Measurements from ENCODE around the gene NT5DC2.

Gene NT5DC2

GRCh38 chr3:52524752-52525679, 8.6 kb downstream of the NT5DC2 start:
- DNase-seq = no peak

GRCh38 chr3:52524258-52524751, 9.4 kb downstream of the NT5DC2 start:
- DNase-seq = no peak

- DNase-seq = no peak
Measured at GRCh38 chr3:52523386-52524257, 10.0 kb downstream of the NT5DC2 start.

GRCh38 chr3:52522651-52523251, 10.9 kb downstream of the NT5DC2 start:
- no peak for DNase-seq

GRCh38 chr3:52521881-52522650, 11.6 kb downstream of the NT5DC2 start:
- DNase-seq = no peak

- no peak for DNase-seq
Measured at GRCh38 chr3:52521488-52521824, 12.2 kb downstream of the NT5DC2 start.

GRCh38 chr3:52520716-52521487, 12.8 kb downstream of the NT5DC2 start:
- no peak for DNase-seq

GRCh38 chr3:52520141-52520667, 13.5 kb downstream of the NT5DC2 start:
- DNase-seq = no peak

- DNase-seq = no peak
Measured at GRCh38 chr3:52519445-52520140, 14.1 kb downstream of the NT5DC2 start.

- DNase-seq = no peak
Measured at GRCh38 chr3:52518723-52519444, 14.8 kb downstream of the NT5DC2 start.

- DNase-seq = no peak
Measured at GRCh38 chr3:52517796-52518722, 15.6 kb downstream of the NT5DC2 start.

- DNase-seq = no peak
Measured at GRCh38 chr3:52516509-52517195, 17.0 kb downstream of the NT5DC2 start.

- DNase-seq = no peak
Measured at GRCh38 chr3:52515192-52515591, 18.5 kb downstream of the NT5DC2 start.

GRCh38 chr3:52514576-52514975, 19.1 kb downstream of the NT5DC2 start:
- DNase-seq = no peak

GRCh38 chr3:52513281-52513680, 20.4 kb downstream of the NT5DC2 start:
- DNase-seq = no peak

- no peak for DNase-seq
Measured at GRCh38 chr3:52512727-52513126, 20.9 kb downstream of the NT5DC2 start.

GRCh38 chr3:52512105-52512504, 21.6 kb downstream of the NT5DC2 start:
- DNase-seq = no peak

GRCh38 chr3:52511509-52511908, 22.1 kb downstream of the NT5DC2 start:
- no peak for DNase-seq

Measured in stimulated activated CD4-positive, alpha-beta T cell treated with anti-CD3 and anti-CD28 coated beads, Interleukin-15, amount 100 ng/mL, for 24 hours (primary cell).